Trophoblast cell (in vitro differentiated cells and primary cell): ENCODE data around the gene FBLN5.

ENCODE experiments used
- DNase-seq, 2 donors: peaks; one replicate each; pipeline ENCODE4 v3.0.0-alpha.2; 2016
- H2AFZ ChIP-seq: 2 replicates; pipeline ENCODE4 v1.6.1; 2013; ENCODE audit warnings: low read length, moderate library complexity, mild to moderate bottlenecking; ENCODE audit not compliant: insufficient read depth, poor library complexity
- H2AK5ac ChIP-seq: 2 replicates; pipeline ENCODE4 v1.6.1; 2013; ENCODE audit warnings: mild to moderate bottlenecking, low read length
- H2BK120ac ChIP-seq: 2 replicates; pipeline ENCODE4 v1.6.1; 2013; ENCODE audit warnings: low read length, mild to moderate bottlenecking, moderate library complexity; ENCODE audit not compliant: insufficient read depth, poor library complexity
- H2BK12ac ChIP-seq: 2 replicates; pipeline ENCODE4 v1.6.1; 2013; ENCODE audit warnings: mild to moderate bottlenecking, low read length, moderate library complexity
- H2BK5ac ChIP-seq: 2 replicates; pipeline ENCODE4 v1.6.1; 2013; ENCODE audit warnings: low read length, low read depth, moderate library complexity, mild to moderate bottlenecking; ENCODE audit not compliant: poor library complexity
- H3K14ac ChIP-seq: 2 replicates; pipeline ENCODE4 v1.6.1; 2013; ENCODE audit warnings: mild to moderate bottlenecking, low read length
- H3K18ac ChIP-seq: 2 replicates; pipeline ENCODE4 v1.6.1; 2013; ENCODE audit warnings: mild to moderate bottlenecking, low read length
- H3K23ac ChIP-seq: 2 replicates; pipeline ENCODE4 v1.6.1; 2013; ENCODE audit warnings: low read length
- H3K27ac ChIP-seq: 2 replicates; pipeline ENCODE4 v1.5.1; 2013; ENCODE audit warnings: low read depth, mild to moderate bottlenecking, inconsistent platforms, low read length, moderate library complexity
- H3K27me3 ChIP-seq: 2 replicates; pipeline ENCODE4 v1.6.1; 2013; ENCODE audit warnings: inconsistent platforms, mild to moderate bottlenecking, low read length, moderate library complexity; ENCODE audit not compliant: insufficient read depth
- H3K36me3 ChIP-seq, 2 experiments: 1 replicate in 1 of 2; 2 replicates in 1 of 2; pipeline ENCODE4 v1.6.1; 2013; ENCODE audit warnings: low read length in 2 of 2, mild to moderate bottlenecking in 2 of 2, moderate library complexity in 1 of 2; ENCODE audit not compliant: insufficient read depth in 2 of 2, control insufficient read depth in 1 of 2
- H3K4ac ChIP-seq: 2 replicates; pipeline ENCODE4 v1.6.1; 2013; ENCODE audit warnings: low read depth, mild to moderate bottlenecking, low read length, moderate library complexity
- H3K4me1 ChIP-seq, 2 experiments: 1 replicate in 1 of 2; 2 replicates in 1 of 2; pipeline ENCODE4 v1.6.1; 2013; ENCODE audit warnings: low read length in 2 of 2, mild to moderate bottlenecking in 2 of 2, moderate library complexity in 1 of 2; ENCODE audit not compliant: insufficient read depth in 2 of 2, control insufficient read depth in 1 of 2
- H3K4me2 ChIP-seq: 2 replicates; pipeline ENCODE4 v1.6.1; 2013; ENCODE audit warnings: inconsistent platforms, mild to moderate bottlenecking, low read length, moderate library complexity
- H3K4me3 ChIP-seq: 2 replicates; pipeline ENCODE4 v1.5.1; 2013; ENCODE audit warnings: mild to moderate bottlenecking, low read depth, low read length, inconsistent platforms
- H3K79me1 ChIP-seq: one replicate; pipeline ENCODE4 v1.6.1; 2013; ENCODE audit warnings: low read length
- H3K79me2 ChIP-seq: 2 replicates; pipeline ENCODE4 v1.6.1; 2013; ENCODE audit warnings: low read length, mild to moderate bottlenecking; ENCODE audit not compliant: control insufficient read depth, insufficient read depth, poor library complexity
- H3K9ac ChIP-seq: 2 replicates; pipeline ENCODE4 v1.6.1; 2013; ENCODE audit warnings: mild to moderate bottlenecking, low read length
- H3K9me3 ChIP-seq: 2 replicates; pipeline ENCODE4 v1.6.1; 2013; ENCODE audit warnings: low read depth, mild to moderate bottlenecking, control low read depth, inconsistent platforms, low read length; ENCODE audit not compliant: insufficient read depth
- H4K12ac ChIP-seq: 2 replicates; pipeline ENCODE4 v1.6.1; 2013; ENCODE audit warnings: low read depth, mild to moderate bottlenecking, low read length, moderate library complexity
- H4K8ac ChIP-seq: 2 replicates; pipeline ENCODE4 v1.6.1; 2013; ENCODE audit warnings: low read depth, mild to moderate bottlenecking, low read length, moderate library complexity
- H4K91ac ChIP-seq: one replicate; pipeline ENCODE4 v1.6.1; 2013; ENCODE audit warnings: low read depth, mild to moderate bottlenecking, low read length, moderate library complexity
- WGBS: extraction: QIAGEN DNeasy Blood & Tissue Kit; methylation state at CpG from one replicate; pipeline ENCODE4 v1.1.7; 2013; ENCODE audit warnings: missing lambda C conversion rate; ENCODE audit not compliant: insufficient read length, insufficient coverage; ENCODE audit errors: extremely low coverage; 5-methylcytosine and 5-hydroxymethylcytosine counted together

The FBLN5 gene

DNA sequence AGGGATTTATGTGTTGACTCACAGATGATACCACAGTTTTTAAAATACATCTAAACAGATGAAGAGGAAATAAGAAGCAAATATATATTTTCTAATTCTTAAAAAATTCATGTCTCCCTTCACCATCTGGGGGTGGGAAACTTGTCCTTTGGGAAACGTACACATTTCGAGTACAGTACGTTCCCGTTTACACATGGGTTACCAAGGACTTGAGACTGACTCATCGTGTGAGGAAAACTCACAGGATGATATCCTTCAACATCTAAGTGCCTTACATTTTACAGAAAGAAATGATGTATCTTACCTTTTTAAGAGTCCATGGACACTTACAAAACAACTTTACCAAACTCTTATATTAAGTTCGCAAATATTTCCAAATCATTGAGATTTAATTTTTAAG lies 16.0 kb upstream of the FBLN5 start:
- Histone ChIP-seq H3K9ac (no peak overlapping the region), H2BK12ac (no peak overlapping the region), H2BK120ac (no peak overlapping the region), H4K91ac (no peak overlapping the region), H3K4ac (no peak overlapping the region), H3K4me1 (peaks cover 3 to 4% of the 10 kb centered on the region in 2 experiments), H3K23ac (no peak overlapping the region), H3K36me3 (peaks cover 0 to 1% of the 10 kb centered on the region in 2 experiments), H2AK5ac (no peak overlapping the region), H3K4me2 (no peak overlapping the region), H3K27ac (no peak overlapping the region), H3K79me1 (no peaks in the 10 kb centered on the region), H3K79me2 (no peaks in the 10 kb centered on the region), H4K12ac (no peak overlapping the region), H3K4me3 (no peak overlapping the region), H3K9me3 (no peaks in the 10 kb centered on the region), H3K18ac (no peak overlapping the region), H3K14ac (no peak overlapping the region), H2AFZ (no peak overlapping the region), H4K8ac (no peak overlapping the region), H3K27me3 (no peaks in the 10 kb centered on the region), H2BK5ac (no peak overlapping the region)
- no CpG with 5 or more reads among the region's 6 CpGs for WGBS
- no peak for DNase-seq

- H4K91ac ChIP-seq, result no peak overlapping the region
- WGBS, result no CpG with 5 or more reads among the region's 14 CpGs
- H4K8ac ChIP-seq, result no peak overlapping the region
- no peak overlapping the region for H2BK5ac ChIP-seq
- no peak overlapping the region for H3K4me3 ChIP-seq
- H3K27ac ChIP-seq, result no peak overlapping the region
- H3K79me2 ChIP-seq, result no peaks in the 10 kb centered on the region
- peaks cover 0 to 1% of the 10 kb centered on the region in 2 experiments for H3K36me3 ChIP-seq
- no peaks in the 10 kb centered on the region for H3K9me3 ChIP-seq
- H3K4me1 ChIP-seq, result peaks cover 3 to 5% of the 10 kb centered on the region in 2 experiments
- no peak overlapping the region for H2AFZ ChIP-seq
- no peak overlapping the region for H4K12ac ChIP-seq
- H2AK5ac ChIP-seq, result no peak overlapping the region
- no peak overlapping the region for H2BK12ac ChIP-seq
- H3K4ac ChIP-seq, result no peak overlapping the region
- H3K4me2 ChIP-seq, result no peak overlapping the region
- no peaks in the 10 kb centered on the region for H3K79me1 ChIP-seq
- H3K14ac ChIP-seq, result no peak overlapping the region
- H3K27me3 ChIP-seq, result no peaks in the 10 kb centered on the region
- DNase-seq, result no peak
- H3K9ac ChIP-seq, result no peak overlapping the region
- no peak overlapping the region for H3K18ac ChIP-seq
- H3K23ac ChIP-seq, result no peak overlapping the region
- H2BK120ac ChIP-seq, result no peak overlapping the region
Observed at GRCh38 chr14:91961297-91962220, 14.1 kb upstream of the FBLN5 start.

- H3K4me1 ChIP-seq, result peaks cover 3 to 7% of the 10 kb centered on the region in 2 experiments
- H3K14ac ChIP-seq, result no peak overlapping the region
- H4K91ac ChIP-seq, result no peak overlapping the region
- no peak overlapping the region for H3K4me3 ChIP-seq
- H4K12ac ChIP-seq, result no peak overlapping the region
- no peak overlapping the region for H2AK5ac ChIP-seq
- H2BK12ac ChIP-seq, result no peak overlapping the region
- no CpG with 5 or more reads among the region's 9 CpGs for WGBS
- no peak overlapping the region for H2AFZ ChIP-seq
- no peaks in the 10 kb centered on the region for H3K79me2 ChIP-seq
- H3K9ac ChIP-seq, result no peak overlapping the region
- H2BK120ac ChIP-seq, result no peak overlapping the region
- H3K9me3 ChIP-seq, result no peaks in the 10 kb centered on the region
- no peak overlapping the region for H3K18ac ChIP-seq
- DNase-seq, result no peak
- H3K4me2 ChIP-seq, result no peak overlapping the region
- no peak overlapping the region for H2BK5ac ChIP-seq
- H3K4ac ChIP-seq, result no peak overlapping the region
- H3K27me3 ChIP-seq, result no peaks in the 10 kb centered on the region
- H3K27ac ChIP-seq, result no peak overlapping the region
- H3K79me1 ChIP-seq, result no peaks in the 10 kb centered on the region
- no peak overlapping the region for H4K8ac ChIP-seq
- H3K36me3 ChIP-seq, result no peaks in the 10 kb centered on the region
- no peak overlapping the region for H3K23ac ChIP-seq
Observed at GRCh38 chr14:91957876-91958313, 10.4 kb upstream of the FBLN5 start.

- H3K27me3 ChIP-seq, result no peaks in the 10 kb centered on the region
- no CpG with 5 or more reads among the region's 5 CpGs for WGBS
- H3K14ac ChIP-seq, result no peak overlapping the region
Observed at GRCh38 chr14:91956616-91957015, 9.1 kb upstream of the FBLN5 start.

More at GRCh38 chr14:91956616-91957015, 9.1 kb upstream of the FBLN5 start:
- H2BK12ac ChIP-seq, result no peak overlapping the region
- H3K4me2 ChIP-seq, result no peak overlapping the region
- no peak overlapping the region for H4K12ac ChIP-seq
- peak in 1 of 2 donors; percentile 12 for DNase-seq
- no peaks in the 10 kb centered on the region for H3K79me2 ChIP-seq
- H3K36me3 ChIP-seq, result no peaks in the 10 kb centered on the region
- H3K9ac ChIP-seq, result no peak overlapping the region
- H3K18ac ChIP-seq, result no peak overlapping the region
- no peak overlapping the region for H2BK120ac ChIP-seq
- no peaks in the 10 kb centered on the region for H3K79me1 ChIP-seq
- H3K9me3 ChIP-seq, result no peaks in the 10 kb centered on the region
- no peak overlapping the region for H3K23ac ChIP-seq
- H2AK5ac ChIP-seq, result no peak overlapping the region
- H3K4me1 ChIP-seq, result peaks cover 0 to 3% of the 10 kb centered on the region in 2 experiments
- H4K8ac ChIP-seq, result no peak overlapping the region
- H3K27ac ChIP-seq, result no peak overlapping the region
- H2BK5ac ChIP-seq, result no peak overlapping the region
- no peak overlapping the region for H3K4me3 ChIP-seq
- no peak overlapping the region for H3K4ac ChIP-seq
- H2AFZ ChIP-seq, result no peak overlapping the region
- no peak overlapping the region for H4K91ac ChIP-seq
